Mesothelial cell of epicardium (in vitro differentiated cells): ENCODE results near the gene RYK. TPM values are rescaled to one million over a fixed set of nuclear protein-coding genes. Genes with fewer than 3 reads are reported as not detected.

ENCODE experiments used
- DNase-seq, 2 experiments: peaks; one replicate each; pipeline ENCODE4 v3.0.0; 2021; ENCODE audit warnings: low spot score in 2 of 2; ENCODE audit not compliant: unreplicated experiment in 2 of 2
- H3K27ac Mint-ChIP-seq: 2 replicates; pipeline ENCODE4 v1.8.0; 2021; ENCODE audit warnings: mixed read lengths
- H3K27me3 Mint-ChIP-seq: 2 replicates; pipeline ENCODE4 v1.8.0; 2021; ENCODE audit warnings: low read depth, mixed read lengths
- H3K36me3 Mint-ChIP-seq: 2 replicates; pipeline ENCODE4 v1.8.0; 2021; ENCODE audit warnings: mixed read lengths
- H3K4me1 Mint-ChIP-seq: 2 replicates; pipeline ENCODE4 v1.8.0; 2021; ENCODE audit warnings: mixed read lengths
- H3K4me3 Mint-ChIP-seq: 2 replicates; pipeline ENCODE4 v1.8.0; 2021; ENCODE audit warnings: mild to moderate bottlenecking, moderate library complexity, mixed read lengths
- H3K9me3 Mint-ChIP-seq: 2 replicates; pipeline ENCODE4 v1.8.0; 2021; ENCODE audit warnings: mixed read lengths
- total RNA-seq: library from RNA; stranded (reverse); gene quantifications from 3 replicates; pipeline ENCODE4 v1.2.1, GENCODE V29; 2021
- TF ChIP-seq, protein P1 (sequence below): fragments of 200-600 bp; sonication (generic); IDR thresholded peaks from one replicate; pipeline ENCODE4 v1.5.0; 2021; ENCODE audit warnings: antibody characterized with exemption; ENCODE audit not compliant: unreplicated experiment

Gene RYK
- total RNA-seq, 1 donor from 2014 or later, result 103 TPM

DNA sequence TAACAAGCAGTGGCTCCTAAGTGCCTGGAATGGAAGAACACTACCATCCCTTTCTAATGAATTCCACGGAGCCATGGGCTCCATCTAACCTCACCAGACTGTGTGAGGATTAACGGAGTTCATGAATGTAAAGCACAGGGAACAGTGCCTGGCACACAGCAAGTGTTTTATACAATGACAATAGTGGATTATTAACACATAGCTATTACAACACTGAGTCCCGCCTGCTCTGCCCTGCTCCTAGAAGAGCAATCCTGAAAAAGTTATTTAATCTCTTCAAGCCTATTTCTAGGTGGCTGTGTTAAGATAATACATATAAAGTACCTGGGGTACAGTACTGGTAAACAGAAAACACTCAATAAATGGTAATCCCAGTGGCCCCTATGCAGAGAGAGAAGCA, 51.4 kb downstream of the RYK start:
- Mint-ChIP-seq H3K27me3 (no peaks in the 10 kb centered on the region), H3K36me3 (peaks cover 44% of the 10 kb centered on the region), H3K4me3 (no peak overlapping the region), H3K4me1 (no peaks in the 10 kb centered on the region), H3K27ac (no peak overlapping the region), H3K9me3 (no peaks in the 10 kb centered on the region)
- TF ChIP-seq, protein P1, sequence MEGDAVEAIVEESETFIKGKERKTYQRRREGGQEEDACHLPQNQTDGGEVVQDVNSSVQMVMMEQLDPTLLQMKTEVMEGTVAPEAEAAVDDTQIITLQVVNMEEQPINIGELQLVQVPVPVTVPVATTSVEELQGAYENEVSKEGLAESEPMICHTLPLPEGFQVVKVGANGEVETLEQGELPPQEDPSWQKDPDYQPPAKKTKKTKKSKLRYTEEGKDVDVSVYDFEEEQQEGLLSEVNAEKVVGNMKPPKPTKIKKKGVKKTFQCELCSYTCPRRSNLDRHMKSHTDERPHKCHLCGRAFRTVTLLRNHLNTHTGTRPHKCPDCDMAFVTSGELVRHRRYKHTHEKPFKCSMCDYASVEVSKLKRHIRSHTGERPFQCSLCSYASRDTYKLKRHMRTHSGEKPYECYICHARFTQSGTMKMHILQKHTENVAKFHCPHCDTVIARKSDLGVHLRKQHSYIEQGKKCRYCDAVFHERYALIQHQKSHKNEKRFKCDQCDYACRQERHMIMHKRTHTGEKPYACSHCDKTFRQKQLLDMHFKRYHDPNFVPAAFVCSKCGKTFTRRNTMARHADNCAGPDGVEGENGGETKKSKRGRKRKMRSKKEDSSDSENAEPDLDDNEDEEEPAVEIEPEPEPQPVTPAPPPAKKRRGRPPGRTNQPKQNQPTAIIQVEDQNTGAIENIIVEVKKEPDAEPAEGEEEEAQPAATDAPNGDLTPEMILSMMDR, result no peak
- DNase-seq, result no peak

GRCh38 chr3:134198414-134198813, 52.2 kb downstream of the RYK start:
- no peak for DNase-seq
- Mint-ChIP-seq H3K27ac (no peak overlapping the region), H3K36me3 (peaks cover 47% of the 10 kb centered on the region)

DNA sequence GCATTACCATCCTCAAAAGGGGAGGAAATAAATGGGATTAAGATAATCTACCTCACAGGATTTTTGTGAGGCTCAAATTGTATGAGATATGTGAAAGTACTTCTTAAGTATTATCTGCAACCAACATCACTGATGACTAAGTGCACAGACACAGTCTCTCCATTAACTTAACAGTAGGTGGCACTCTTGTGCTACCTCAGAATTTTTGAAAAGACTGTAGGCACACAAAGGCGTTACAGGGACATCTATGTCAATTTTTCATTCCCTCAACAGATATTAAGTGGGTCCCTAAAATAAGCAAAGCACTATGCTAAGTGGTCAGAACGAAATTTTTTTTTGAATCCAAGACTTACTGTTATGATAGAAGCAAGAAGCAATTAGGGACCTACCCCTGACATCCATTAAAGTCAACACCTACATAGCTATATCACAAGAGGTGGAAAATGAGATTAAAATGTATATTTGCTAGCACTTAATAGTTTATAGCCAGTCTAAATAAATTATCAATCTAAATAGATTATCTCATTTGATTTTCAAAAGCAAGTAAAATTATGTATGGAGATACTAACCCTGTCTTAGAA, 52.9 kb downstream of the RYK start:
- no peaks in the 10 kb centered on the region for H3K27me3 Mint-ChIP-seq
- H3K36me3 Mint-ChIP-seq, result peaks cover 47% of the 10 kb centered on the region
- H3K27ac Mint-ChIP-seq, result no peak overlapping the region
- no peak overlapping the region for H3K4me3 Mint-ChIP-seq
- TF ChIP-seq, protein P1, result peak; percentile 30
- no peak for DNase-seq
- H3K9me3 Mint-ChIP-seq, result no peaks in the 10 kb centered on the region
- H3K4me1 Mint-ChIP-seq, result no peaks in the 10 kb centered on the region

More at GRCh38 chr3:134198414-134198813, 52.2 kb downstream of the RYK start:
- no peaks in the 10 kb centered on the region for H3K27me3 Mint-ChIP-seq
- no peaks in the 10 kb centered on the region for H3K9me3 Mint-ChIP-seq
- TF ChIP-seq, protein P1, result no peak
- no peaks in the 10 kb centered on the region for H3K4me1 Mint-ChIP-seq
- H3K4me3 Mint-ChIP-seq, result no peak overlapping the region

GRCh38 chr3:134194247-134194646, 56.4 kb downstream of the RYK start:
- peaks cover 34% of the 10 kb centered on the region for H3K36me3 Mint-ChIP-seq
- H3K9me3 Mint-ChIP-seq, result no peaks in the 10 kb centered on the region
- no peaks in the 10 kb centered on the region for H3K4me1 Mint-ChIP-seq
- no peak overlapping the region for H3K4me3 Mint-ChIP-seq
- TF ChIP-seq, protein P1, result no peak
- no peak for DNase-seq
- H3K27me3 Mint-ChIP-seq, result no peaks in the 10 kb centered on the region
- no peak overlapping the region for H3K27ac Mint-ChIP-seq

GRCh38 chr3:134190250-134190649, 60.4 kb downstream of the RYK start:
- H3K4me1 Mint-ChIP-seq, result no peaks in the 10 kb centered on the region
- no peaks in the 10 kb centered on the region for H3K27me3 Mint-ChIP-seq
- TF ChIP-seq, protein P1, result peak; percentile 29
- H3K4me3 Mint-ChIP-seq, result no peak overlapping the region
- H3K27ac Mint-ChIP-seq, result peak overlapping the region; percentile 23
- H3K9me3 Mint-ChIP-seq, result no peaks in the 10 kb centered on the region
- DNase-seq, result no peak
- peaks cover 29% of the 10 kb centered on the region for H3K36me3 Mint-ChIP-seq

DNA sequence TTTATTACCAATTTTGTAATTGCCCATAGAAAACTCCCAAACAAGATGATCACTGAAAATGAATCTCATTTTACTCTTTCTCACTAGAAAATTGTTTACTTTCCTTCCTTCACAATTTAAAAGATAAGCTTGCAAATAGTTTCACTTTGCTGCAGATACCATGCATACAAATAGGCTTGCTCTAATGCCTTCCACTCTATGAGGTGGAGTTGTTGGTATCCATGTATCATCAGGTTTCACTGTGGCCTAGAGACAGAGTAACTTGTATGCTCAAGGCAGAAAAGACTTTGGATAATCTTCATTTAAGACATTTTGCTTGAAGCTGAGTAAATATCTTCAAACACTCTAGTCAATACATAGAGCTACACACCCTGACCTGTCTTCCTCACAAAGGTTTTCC, 60.8 kb downstream of the RYK start:
- no peak for DNase-seq
- Mint-ChIP-seq H3K9me3 (no peaks in the 10 kb centered on the region), H3K27me3 (no peaks in the 10 kb centered on the region), H3K4me3 (no peak overlapping the region), H3K27ac (peak overlapping the region; percentile 23), H3K36me3 (peaks cover 29% of the 10 kb centered on the region), H3K4me1 (no peaks in the 10 kb centered on the region)
- TF ChIP-seq, protein P1, result no peak
